Uterus (tissue), 2 donors: Measurements from ENCODE around the gene DMBX1.

ENCODE experiments used
- POLR2A ChIP-seq, 2 donors: fragments of 450-650 bp; IDR thresholded peaks; one replicate each; pipeline ENCODE4 v1.6.1; 2016; ENCODE audit warnings: antibody characterized with exemption in 2 of 2, mild to moderate bottlenecking in 1 of 2, moderate library complexity in 1 of 2
- TF ChIP-seq, protein P1 (sequence below), 4 experiments: fragments of 200-600 bp in 2 of 4; fragments of 450-650 bp in 2 of 4; sonication (generic) in 2 of 4; IDR thresholded peaks; one replicate each; pipeline ENCODE4 v1.5.1; 2016 to 2019; ENCODE audit warnings: antibody characterized with exemption in 4 of 4, mild to moderate bottlenecking in 2 of 4, moderate library complexity in 1 of 4

DNA sequence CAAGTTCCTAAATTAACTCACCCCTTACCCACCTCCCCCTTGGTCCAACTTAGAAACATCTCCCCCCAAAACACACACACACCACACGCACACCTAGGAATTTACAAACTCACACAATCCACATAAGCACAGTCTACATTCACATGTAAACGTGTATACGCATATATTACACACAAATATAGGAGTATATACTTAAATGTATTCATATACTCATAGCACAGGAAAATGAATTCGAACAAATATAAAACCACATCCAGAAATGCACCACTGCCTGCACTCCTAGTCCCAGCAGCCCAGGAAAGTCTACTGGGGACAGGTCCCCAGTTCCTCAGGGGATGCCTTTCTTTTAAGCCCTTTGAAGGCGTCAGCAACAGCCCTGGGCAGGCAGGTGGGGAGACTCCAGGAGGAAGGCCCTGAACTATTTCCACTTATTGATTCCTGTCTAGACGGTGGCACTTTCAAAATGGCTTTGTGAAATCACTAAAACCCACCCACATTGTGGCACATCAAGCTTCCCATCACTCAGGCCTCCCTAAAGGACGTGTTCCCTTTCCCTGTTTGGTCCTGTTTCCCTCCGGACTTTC lies 3.1 kb upstream of the DMBX1 start:
- TF ChIP-seq, protein P1, sequence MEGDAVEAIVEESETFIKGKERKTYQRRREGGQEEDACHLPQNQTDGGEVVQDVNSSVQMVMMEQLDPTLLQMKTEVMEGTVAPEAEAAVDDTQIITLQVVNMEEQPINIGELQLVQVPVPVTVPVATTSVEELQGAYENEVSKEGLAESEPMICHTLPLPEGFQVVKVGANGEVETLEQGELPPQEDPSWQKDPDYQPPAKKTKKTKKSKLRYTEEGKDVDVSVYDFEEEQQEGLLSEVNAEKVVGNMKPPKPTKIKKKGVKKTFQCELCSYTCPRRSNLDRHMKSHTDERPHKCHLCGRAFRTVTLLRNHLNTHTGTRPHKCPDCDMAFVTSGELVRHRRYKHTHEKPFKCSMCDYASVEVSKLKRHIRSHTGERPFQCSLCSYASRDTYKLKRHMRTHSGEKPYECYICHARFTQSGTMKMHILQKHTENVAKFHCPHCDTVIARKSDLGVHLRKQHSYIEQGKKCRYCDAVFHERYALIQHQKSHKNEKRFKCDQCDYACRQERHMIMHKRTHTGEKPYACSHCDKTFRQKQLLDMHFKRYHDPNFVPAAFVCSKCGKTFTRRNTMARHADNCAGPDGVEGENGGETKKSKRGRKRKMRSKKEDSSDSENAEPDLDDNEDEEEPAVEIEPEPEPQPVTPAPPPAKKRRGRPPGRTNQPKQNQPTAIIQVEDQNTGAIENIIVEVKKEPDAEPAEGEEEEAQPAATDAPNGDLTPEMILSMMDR (IDR thresholded peaks at IDR 0.05) = no peak
- TF ChIP-seq POLR2A (IDR thresholded peaks at IDR 0.05) = no peak
